DND-41 (cell line): ENCODE data around the gene KIF4A.

Experiments
- EZH2 ChIP-seq: IDR thresholded peaks from 3 replicates; pipeline ENCODE4 v1.6.1; 2012; ENCODE audit warnings: borderline replicate concordance, low read depth, mild to moderate bottlenecking, moderate library complexity, low read length, inconsistent platforms; ENCODE audit not compliant: severe bottlenecking
- TF ChIP-seq, protein P1 (sequence below): IDR thresholded peaks from 2 replicates; pipeline ENCODE4 v1.5.1; 2012; ENCODE audit warnings: borderline replicate concordance, low read length, moderate library complexity, mild to moderate bottlenecking; ENCODE audit not compliant: poor library complexity, severe bottlenecking; ENCODE audit errors: extremely low read depth

GRCh38 chrX:70293621-70294020 lies 3.7 kb downstream of the KIF4A start:
- TF ChIP-seq EZH2 = no peak
- TF ChIP-seq, protein P1, sequence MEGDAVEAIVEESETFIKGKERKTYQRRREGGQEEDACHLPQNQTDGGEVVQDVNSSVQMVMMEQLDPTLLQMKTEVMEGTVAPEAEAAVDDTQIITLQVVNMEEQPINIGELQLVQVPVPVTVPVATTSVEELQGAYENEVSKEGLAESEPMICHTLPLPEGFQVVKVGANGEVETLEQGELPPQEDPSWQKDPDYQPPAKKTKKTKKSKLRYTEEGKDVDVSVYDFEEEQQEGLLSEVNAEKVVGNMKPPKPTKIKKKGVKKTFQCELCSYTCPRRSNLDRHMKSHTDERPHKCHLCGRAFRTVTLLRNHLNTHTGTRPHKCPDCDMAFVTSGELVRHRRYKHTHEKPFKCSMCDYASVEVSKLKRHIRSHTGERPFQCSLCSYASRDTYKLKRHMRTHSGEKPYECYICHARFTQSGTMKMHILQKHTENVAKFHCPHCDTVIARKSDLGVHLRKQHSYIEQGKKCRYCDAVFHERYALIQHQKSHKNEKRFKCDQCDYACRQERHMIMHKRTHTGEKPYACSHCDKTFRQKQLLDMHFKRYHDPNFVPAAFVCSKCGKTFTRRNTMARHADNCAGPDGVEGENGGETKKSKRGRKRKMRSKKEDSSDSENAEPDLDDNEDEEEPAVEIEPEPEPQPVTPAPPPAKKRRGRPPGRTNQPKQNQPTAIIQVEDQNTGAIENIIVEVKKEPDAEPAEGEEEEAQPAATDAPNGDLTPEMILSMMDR = no peak
